OCI-LY7 (cell line): ENCODE data around the gene NOVA1. TPM values are rescaled to one million over a fixed set of nuclear protein-coding genes. Genes with fewer than 3 reads are reported as not detected.
"Not testable (repeated sequence)": the region's sequence is repeated elsewhere in the genome, so short reads cannot be mapped to it uniquely, and the experiment has no call there.

ENCODE experiments used
- Bru-seq: library from RNA; stranded (reverse); fragments of 400-500 nt; gene quantifications from one replicate; lab custom pipeline; 2021; lab: Mats Ljungman, UMichigan
- BruChase-seq, 2 experiments: library from RNA; stranded (reverse); fragments of 400-500 nt; gene quantifications; one replicate each; lab custom pipeline; 2021; lab: Mats Ljungman, UMichigan
- BruUV-seq: library from RNA; stranded (reverse); fragments of 400-500 nt; replicated peaks from 2 replicates; lab custom pipeline; 2021; lab: Mats Ljungman, UMichigan
- CTCF ChIA-PET: fragments of 300-600 bp; sonication (Branson Sonifier 250); formaldehyde crosslinking; loops from one replicate; lab custom pipeline; 2022; ENCODE audit warnings: antibody characterized with exemption; ENCODE audit not compliant: unreplicated experiment; lab: Charles Lee
- POLR2A ChIA-PET: fragments of 300-600 bp; sonication (Branson Sonifier 250); formaldehyde crosslinking; loops from one replicate; lab custom pipeline; 2022; ENCODE audit warnings: antibody characterized with exemption; lab: Charles Lee
- DNase-seq: peaks from one replicate; pipeline ENCODE4 v3.0.0-alpha.2; 2015; ENCODE audit warnings: low spot score
- H2AFZ ChIP-seq: fragments of 200-600 bp; sonication (generic), shearing (Covaris generic); 2 replicates; pipeline ENCODE4 v1.6.1; 2014; ENCODE audit warnings: mild to moderate bottlenecking, antibody characterized with exemption, low read length, moderate library complexity
- H3K27ac ChIP-seq: fragments of 200-600 bp; sonication (generic); 2 replicates; pipeline ENCODE4 v1.5.1; 2014; ENCODE audit warnings: mixed run types, low read depth, mild to moderate bottlenecking, moderate library complexity, low read length, inconsistent platforms; ENCODE audit not compliant: poor library complexity, severe bottlenecking
- H3K36me3 ChIP-seq: fragments of 200-600 bp; sonication (generic); 2 replicates; pipeline ENCODE4 v1.6.1; 2014; ENCODE audit warnings: mild to moderate bottlenecking, antibody characterized with exemption, low read length, moderate library complexity, mixed read lengths; ENCODE audit not compliant: insufficient read depth
- H3K4me1 ChIP-seq: fragments of 200-600 bp; sonication (generic); 2 replicates; pipeline ENCODE4 v1.5.1; 2014; ENCODE audit warnings: mild to moderate bottlenecking, low read length; ENCODE audit not compliant: insufficient read depth, poor library complexity, severe bottlenecking
- H3K4me2 ChIP-seq: fragments of 200-600 bp; sonication (generic); 2 replicates; pipeline ENCODE4 v1.6.1; 2014; ENCODE audit warnings: mild to moderate bottlenecking, low read length
- H3K4me3 ChIP-seq: fragments of 200-600 bp; sonication (generic); 2 replicates; pipeline ENCODE4 v1.5.1; 2014; ENCODE audit warnings: mild to moderate bottlenecking, low read depth, low read length; ENCODE audit not compliant: poor library complexity, severe bottlenecking
- H3K79me2 ChIP-seq: fragments of 200-600 bp; sonication (generic); 2 replicates; pipeline ENCODE4 v1.6.1; 2016; ENCODE audit warnings: low read depth, mild to moderate bottlenecking, low read length, moderate library complexity, mixed read lengths; ENCODE audit not compliant: insufficient read depth
- H3K9me2 ChIP-seq: fragments of 200-600 bp; sonication (generic); 2 replicates; pipeline ENCODE4 v1.6.1; 2016; ENCODE audit warnings: mild to moderate bottlenecking, low read length, mixed read lengths; ENCODE audit not compliant: insufficient read depth
- H3K9me3 ChIP-seq: fragments of 200-600 bp; sonication (generic); 2 replicates; pipeline ENCODE4 v1.6.1; 2014; ENCODE audit warnings: mild to moderate bottlenecking, mixed run types, low read length, mixed read lengths
- H4K20me1 ChIP-seq: fragments of 200-600 bp; sonication (generic); 2 replicates; pipeline ENCODE4 v1.6.1; 2014; ENCODE audit warnings: mild to moderate bottlenecking, antibody characterized with exemption, low read length, moderate library complexity, mixed read lengths; ENCODE audit not compliant: insufficient read depth
- EZH2phosphoT487 ChIP-seq: fragments of 200-600 bp; sonication (generic); IDR thresholded peaks from 2 replicates; pipeline ENCODE4 v1.6.1; 2018; ENCODE audit warnings: low read depth, borderline replicate concordance, mild to moderate bottlenecking, mixed run types, antibody characterized with exemption, low read length, moderate library complexity, mixed read lengths
- intact Hi-C: fragments of 100-400 bp; cut with micrococcal nuclease; formaldehyde crosslinking; loops from one replicate; pipeline ENCODE4 v1.10.0; 2022; ENCODE audit not compliant: unreplicated experiment
- long read RNA-seq: library from polyadenylated mRNA; stranded (forward); transcript quantifications from one replicate; pipeline ENCODE4 v2.0.0, GENCODE V29; 2022
- total RNA-seq, 2 experiments: library from RNA; depleted of rRNA in 1 of 2; stranded (reverse); fragments of >200 nt in 1 of 2; shearing (Covaris generic) in 1 of 2; gene quantifications; 2 replicates each; pipeline ENCODE4 v1.2.3, GENCODE V29; 2014 to 2022
- TF ChIP-seq, protein P1 (sequence below): fragments of 200-600 bp; sonication (generic); conservative IDR thresholded peaks from 2 replicates; pipeline ENCODE4 v1.5.1; 2014; ENCODE audit warnings: mild to moderate bottlenecking, antibody characterized with exemption, low read length, moderate library complexity, mixed read lengths

NOVA1 gene, protein sequence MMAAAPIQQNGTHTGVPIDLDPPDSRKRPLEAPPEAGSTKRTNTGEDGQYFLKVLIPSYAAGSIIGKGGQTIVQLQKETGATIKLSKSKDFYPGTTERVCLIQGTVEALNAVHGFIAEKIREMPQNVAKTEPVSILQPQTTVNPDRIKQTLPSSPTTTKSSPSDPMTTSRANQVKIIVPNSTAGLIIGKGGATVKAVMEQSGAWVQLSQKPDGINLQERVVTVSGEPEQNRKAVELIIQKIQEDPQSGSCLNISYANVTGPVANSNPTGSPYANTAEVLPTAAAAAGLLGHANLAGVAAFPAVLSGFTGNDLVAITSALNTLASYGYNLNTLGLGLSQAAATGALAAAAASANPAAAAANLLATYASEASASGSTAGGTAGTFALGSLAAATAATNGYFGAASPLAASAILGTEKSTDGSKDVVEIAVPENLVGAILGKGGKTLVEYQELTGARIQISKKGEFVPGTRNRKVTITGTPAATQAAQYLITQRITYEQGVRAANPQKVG
- total RNA-seq (2014; rRNA removed; shearing (Covaris generic)) (not detected in 2 replicates), total RNA-seq (2022) (not detected in 2 replicates), Bru-seq, nascent RNA (percentile 1 among the genes with signal in this experiment), BruChase-seq, experiment 1, labeled RNA remaining after a 6-hour chase (not detected), BruChase-seq, experiment 2, labeled RNA remaining after a 2-hour chase (not detected)
- long read RNA-seq = 0 reads

GRCh38 chr14:26597589-26598080 is at the start of gene NOVA1:
Gene NOVA1 (minus strand): TSS chr14:26598033. CDS start chr14:26597436, 597 bp downstream.
- no TSS peak for BruUV-seq
- Histone ChIP-seq H3K4me1 (no peaks in the 10 kb centered on the region), H3K4me3 (no peak within 1 kb of the TSS), H2AFZ (no peak within 1 kb of the TSS), H3K9me2 (no peaks in the 10 kb centered on the region), H3K9me3 (peaks cover 1% of the 10 kb centered on the region; the same call in 1 of the 2 replicates), H4K20me1 (no peaks in the 10 kb centered on the region), H3K36me3 (no peaks in the 10 kb centered on the region), H3K79me2 (no peaks in the 10 kb centered on the region), H3K4me2 (no peak within 1 kb of the TSS), H3K27ac (no peak within 1 kb of the TSS)
- TF ChIP-seq EZH2phosphoT487 = no peak
- TF ChIP-seq, protein P1, sequence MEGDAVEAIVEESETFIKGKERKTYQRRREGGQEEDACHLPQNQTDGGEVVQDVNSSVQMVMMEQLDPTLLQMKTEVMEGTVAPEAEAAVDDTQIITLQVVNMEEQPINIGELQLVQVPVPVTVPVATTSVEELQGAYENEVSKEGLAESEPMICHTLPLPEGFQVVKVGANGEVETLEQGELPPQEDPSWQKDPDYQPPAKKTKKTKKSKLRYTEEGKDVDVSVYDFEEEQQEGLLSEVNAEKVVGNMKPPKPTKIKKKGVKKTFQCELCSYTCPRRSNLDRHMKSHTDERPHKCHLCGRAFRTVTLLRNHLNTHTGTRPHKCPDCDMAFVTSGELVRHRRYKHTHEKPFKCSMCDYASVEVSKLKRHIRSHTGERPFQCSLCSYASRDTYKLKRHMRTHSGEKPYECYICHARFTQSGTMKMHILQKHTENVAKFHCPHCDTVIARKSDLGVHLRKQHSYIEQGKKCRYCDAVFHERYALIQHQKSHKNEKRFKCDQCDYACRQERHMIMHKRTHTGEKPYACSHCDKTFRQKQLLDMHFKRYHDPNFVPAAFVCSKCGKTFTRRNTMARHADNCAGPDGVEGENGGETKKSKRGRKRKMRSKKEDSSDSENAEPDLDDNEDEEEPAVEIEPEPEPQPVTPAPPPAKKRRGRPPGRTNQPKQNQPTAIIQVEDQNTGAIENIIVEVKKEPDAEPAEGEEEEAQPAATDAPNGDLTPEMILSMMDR = no peak
- intact Hi-C loops = no loop called here
- CTCF ChIA-PET = no interaction called here
- DNase-seq = no peak
- POLR2A ChIA-PET = no interaction called here

- intact Hi-C loops, CTCF ChIA-PET, H3K4me3 ChIP-seq, H3K9me2 ChIP-seq, H3K4me2 ChIP-seq, H2AFZ ChIP-seq, H3K79me2 ChIP-seq, H3K36me3 ChIP-seq, DNase-seq, H3K27ac ChIP-seq, BruUV-seq, POLR2A ChIA-PET, H4K20me1 ChIP-seq, H3K4me1 ChIP-seq: not testable (repeated sequence)
- H3K9me3 ChIP-seq = peaks cover 11% of the 10 kb centered on the region; the same call in 1 of the 2 replicates
Measured at GRCh38 chr14:26645057-26645456, 47.2 kb upstream of the NOVA1 start.

GRCh38 chr14:26636561-26636960 is 38.7 kb upstream of the NOVA1 start:
- BruUV-seq = no TSS peak
- intact Hi-C loops = no loop called here
- CTCF ChIA-PET = no interaction called here

DNA sequence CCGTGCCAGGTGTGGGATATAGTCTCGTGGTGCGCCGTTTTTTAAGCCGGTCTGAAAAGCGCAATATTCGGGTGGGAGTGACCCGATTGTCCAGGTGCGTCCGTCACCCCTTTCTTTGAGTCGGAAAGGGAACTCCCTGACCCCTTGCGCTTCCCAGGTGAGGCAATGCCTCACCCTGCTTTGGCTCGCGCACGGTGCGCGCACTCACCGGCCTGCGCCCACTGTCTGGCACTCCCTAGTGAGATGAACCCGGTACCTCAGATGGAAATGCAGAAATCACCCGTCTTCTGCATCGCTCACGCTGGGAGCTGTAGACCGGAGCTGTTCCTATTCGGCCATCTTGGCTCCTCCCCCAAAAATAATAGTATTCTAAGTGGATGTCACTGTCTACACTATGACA is 37.1 kb upstream of the NOVA1 start:
- H4K20me1 ChIP-seq, intact Hi-C loops, H3K9me2 ChIP-seq, H3K79me2 ChIP-seq, H3K27ac ChIP-seq, POLR2A ChIA-PET, H3K4me1 ChIP-seq, CTCF ChIA-PET, H3K9me3 ChIP-seq, H2AFZ ChIP-seq, DNase-seq, H3K4me3 ChIP-seq, H3K36me3 ChIP-seq, H3K4me2 ChIP-seq, BruUV-seq: not testable (repeated sequence)

More at GRCh38 chr14:26636561-26636960, 38.7 kb upstream of the NOVA1 start:
- H3K4me3 ChIP-seq = no peak overlapping the region
- no peak overlapping the region for H3K27ac ChIP-seq
- H3K79me2 ChIP-seq = no peaks in the 10 kb centered on the region
- no peak for DNase-seq
- 0 out of 2 replicates have a peak, but pooled peaks cover 3% of the 10 kb centered on the region for H3K9me3 ChIP-seq
- no peak overlapping the region for H3K4me2 ChIP-seq
- no peak overlapping the region for H2AFZ ChIP-seq
- POLR2A ChIA-PET = interaction anchor here (1.1 to 1.5 kb wide), 2 partner anchors 17 to 29 kb away, joined by 3 read pairs; no protein-coding TSS in a partner anchor
- TF ChIP-seq, protein P1 = no peak
- TF ChIP-seq EZH2phosphoT487 = no peak
- no peaks in the 10 kb centered on the region for H4K20me1 ChIP-seq
- no peaks in the 10 kb centered on the region for H3K4me1 ChIP-seq
- H3K9me2 ChIP-seq = no peaks in the 10 kb centered on the region
- no peaks in the 10 kb centered on the region for H3K36me3 ChIP-seq
